COLO829 (cell line): ENCODE data around the gene CPT1C.

Experiments used
- DNase-seq: peaks from one replicate; pipeline ENCODE4 v3.0.0; 2012; ENCODE audit warnings: low spot score

Gene CPT1C

GRCh38 chr19:49758292-49758691, 67.4 kb downstream of the CPT1C start:
- DNase-seq: no peak

GRCh38 chr19:49761249-49761624, 70.3 kb downstream of the CPT1C start:
- DNase-seq: no peak

GRCh38 chr19:49761625-49762311, 70.9 kb downstream of the CPT1C start:
- no peak for DNase-seq

- no peak for DNase-seq
Observed at GRCh38 chr19:49763230-49763629, 72.3 kb downstream of the CPT1C start, which contains the start of gene TSKS. TSS of gene TSKS (minus strand) at chr19:49763306. CDS start at chr19:49763247, 59 bp downstream.
